Endometrium (tissue), 2 donors: Measurements from ENCODE around the gene SPATA13.

Experiments used
- FAIRE-seq: peaks from 2 replicates; lab custom pipeline; 2012; peaks lifted over from hg19 to GRCh38; lab: Jason Lieb, UNC
- donor health status: control.
- donor health status: control.

SPATA13 gene

GRCh38 chr13:24253520-24254145 lies 93.1 kb downstream of the SPATA13 start:
- no peak for FAIRE-seq

- FAIRE-seq = no peak
Measured at GRCh38 chr13:24254146-24254841, 93.8 kb downstream of the SPATA13 start.

GRCh38 chr13:24257497-24257896 lies 97.0 kb downstream of the SPATA13 start:
- FAIRE-seq = no peak

DNA sequence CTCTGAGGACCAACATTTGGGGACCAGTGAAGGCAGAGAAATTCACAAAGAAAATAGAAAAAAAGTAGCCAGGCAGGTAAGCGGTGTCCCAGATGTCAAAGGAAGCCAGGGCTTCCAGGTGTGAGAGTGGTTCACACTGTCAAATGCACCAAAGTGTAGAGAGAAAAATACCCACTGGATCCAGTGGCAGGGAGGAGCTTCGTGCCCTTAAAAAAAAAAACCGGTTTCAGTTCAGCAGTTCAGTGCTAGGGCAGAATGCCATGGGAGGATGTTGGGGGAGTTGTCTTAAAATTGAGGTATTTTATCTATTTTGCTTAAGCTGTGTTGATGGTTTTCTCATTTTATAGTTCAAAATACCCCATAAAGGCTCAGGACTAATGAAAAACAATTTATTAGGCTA lies 101.0 kb downstream of the SPATA13 start:
- peak; percentile 54 for FAIRE-seq

DNA sequence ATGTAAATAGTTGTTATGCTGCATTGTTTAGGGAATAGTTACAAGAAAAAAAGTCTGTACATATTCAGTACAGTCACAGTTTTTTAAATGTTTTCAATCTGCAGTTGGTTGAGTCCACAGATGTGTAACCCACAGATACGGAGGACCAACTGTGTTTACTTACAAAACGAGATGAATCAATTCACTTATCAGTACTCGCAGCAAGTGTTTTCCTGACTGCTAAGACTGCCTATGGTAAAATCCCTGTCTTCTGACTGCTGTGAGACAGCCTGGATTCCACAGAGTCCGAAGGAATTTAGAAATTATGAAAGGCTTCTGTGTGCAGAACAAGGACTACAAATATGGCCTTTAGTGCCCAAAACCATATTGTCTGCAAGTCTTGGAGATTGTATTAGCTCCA lies 103.1 kb downstream of the SPATA13 start:
- no peak for FAIRE-seq

DNA sequence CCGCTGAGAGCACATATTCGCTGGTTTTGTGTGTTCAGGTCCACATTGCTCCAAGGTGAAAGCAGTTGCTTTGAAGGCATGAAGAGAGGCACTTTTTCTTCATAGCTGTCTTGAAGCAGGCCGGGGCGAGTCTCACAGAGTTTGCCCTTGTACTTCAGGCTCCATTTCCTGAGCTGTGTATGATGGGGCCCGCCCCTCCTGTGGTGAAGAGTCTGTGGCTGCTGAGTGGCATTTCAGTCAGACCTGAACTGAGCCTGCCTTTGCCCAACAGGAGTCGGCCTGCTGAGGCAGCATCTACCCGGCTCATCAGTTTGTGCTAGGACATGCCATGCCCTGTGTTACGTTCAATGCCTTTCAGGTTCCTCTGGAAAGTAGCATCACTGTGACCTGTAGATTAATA lies 104.5 kb downstream of the SPATA13 start:
- no peak for FAIRE-seq

- no peak for FAIRE-seq
Measured at GRCh38 chr13:24265453-24265852, 104.9 kb downstream of the SPATA13 start.

- no peak for FAIRE-seq
Measured at GRCh38 chr13:24267274-24267673, 106.8 kb downstream of the SPATA13 start.

GRCh38 chr13:24267801-24268200 lies 107.3 kb downstream of the SPATA13 start:
- FAIRE-seq = no peak

DNA sequence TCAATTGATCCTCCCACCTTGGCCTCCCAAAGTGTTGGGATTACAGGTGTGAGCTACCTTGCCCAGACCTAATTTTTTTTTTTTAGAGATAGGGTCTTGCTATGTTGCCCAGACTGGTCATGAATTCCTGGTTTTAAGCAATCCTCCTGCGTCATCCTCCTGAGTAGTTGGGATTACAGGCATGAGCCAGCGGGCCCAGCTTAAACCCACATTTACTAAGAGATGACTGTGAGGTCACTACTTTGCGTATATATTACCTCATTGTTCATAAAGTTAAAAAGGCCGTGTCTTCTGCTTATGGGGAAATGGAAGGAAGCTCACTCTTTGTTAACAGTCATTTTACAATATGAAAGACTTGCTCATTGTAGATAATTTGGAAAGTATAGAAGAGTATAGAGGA lies 109.3 kb downstream of the SPATA13 start:
- no peak for FAIRE-seq

- no peak for FAIRE-seq
Measured at GRCh38 chr13:24270639-24271141, 110.2 kb downstream of the SPATA13 start.

- FAIRE-seq = no peak
Measured at GRCh38 chr13:24271231-24271600, 110.7 kb downstream of the SPATA13 start.

DNA sequence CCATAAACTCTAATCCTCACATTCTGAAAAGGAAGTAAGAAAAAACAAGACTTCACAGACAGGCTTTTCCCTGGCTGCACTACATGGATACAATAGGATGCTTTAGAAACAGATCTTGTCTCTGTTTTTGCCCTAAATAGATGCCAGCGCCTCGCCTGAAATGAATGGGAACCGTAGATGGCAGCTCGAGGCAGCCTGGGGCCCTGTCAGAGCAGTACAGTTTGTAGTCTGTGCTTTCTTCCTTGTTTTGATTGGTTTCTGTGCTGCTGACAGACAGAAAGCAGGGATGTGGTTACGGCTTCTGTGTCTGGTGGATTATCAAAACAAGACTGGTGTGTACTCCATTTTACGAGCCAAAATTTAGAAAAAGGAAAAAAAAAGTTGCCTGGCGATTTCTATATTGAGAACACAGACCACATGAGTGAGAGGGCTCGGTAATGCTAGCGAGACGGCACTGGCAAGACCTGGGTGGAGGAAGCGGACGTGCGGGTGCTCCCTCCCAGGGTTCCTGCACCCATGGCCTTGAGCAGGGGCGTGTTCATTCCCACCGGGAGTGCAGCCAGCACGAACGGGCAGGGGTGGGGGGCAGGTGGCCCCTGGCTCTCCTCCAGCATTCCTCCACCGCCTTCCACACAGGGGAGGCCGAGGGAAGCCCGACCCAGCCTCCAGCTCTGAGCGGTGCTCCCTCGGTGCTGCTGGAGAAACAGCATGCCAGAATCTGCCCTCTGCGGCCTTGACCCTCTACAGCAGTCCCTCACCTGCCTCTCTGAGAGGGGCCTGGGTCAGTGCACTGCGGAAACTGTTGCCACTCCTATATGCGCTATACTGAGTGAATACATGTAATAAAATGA lies 111.3 kb downstream of the SPATA13 start:
- FAIRE-seq = peak; percentile 77

DNA sequence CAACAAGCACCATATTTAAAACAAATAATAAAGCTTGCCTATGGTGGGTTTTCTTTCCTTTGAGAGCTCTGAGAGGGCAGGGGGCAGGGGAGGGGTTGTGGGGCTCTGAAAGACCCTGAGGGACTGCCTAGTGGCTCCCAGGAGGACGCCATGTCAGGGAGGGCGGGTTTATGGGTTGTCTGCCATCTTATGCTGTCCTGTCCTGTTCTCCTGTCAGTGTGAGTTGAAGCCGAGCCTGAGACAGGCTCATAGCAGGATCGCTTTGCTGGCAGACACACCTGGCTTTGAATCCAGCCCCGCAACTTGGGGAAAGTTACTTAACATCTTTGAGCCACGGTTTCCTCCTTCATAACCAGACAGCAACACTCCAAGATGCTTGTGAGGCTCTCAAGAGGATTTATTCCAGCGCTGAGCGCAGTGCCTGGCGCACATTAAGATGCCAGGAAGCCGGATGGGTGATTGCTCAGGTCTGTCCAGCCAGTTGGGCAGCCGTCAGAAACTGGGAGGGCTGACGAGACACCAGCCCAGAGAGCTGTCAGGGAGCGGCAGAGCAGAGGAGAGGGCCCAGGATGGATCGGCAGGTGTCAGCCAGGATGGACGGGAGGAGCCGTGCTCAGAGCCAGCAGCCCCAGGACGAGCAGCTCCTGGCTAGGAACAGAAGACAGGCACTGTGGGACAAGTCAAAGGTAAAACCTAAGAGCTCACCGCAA lies 112.1 kb downstream of the SPATA13 start:
- FAIRE-seq = no peak

DNA sequence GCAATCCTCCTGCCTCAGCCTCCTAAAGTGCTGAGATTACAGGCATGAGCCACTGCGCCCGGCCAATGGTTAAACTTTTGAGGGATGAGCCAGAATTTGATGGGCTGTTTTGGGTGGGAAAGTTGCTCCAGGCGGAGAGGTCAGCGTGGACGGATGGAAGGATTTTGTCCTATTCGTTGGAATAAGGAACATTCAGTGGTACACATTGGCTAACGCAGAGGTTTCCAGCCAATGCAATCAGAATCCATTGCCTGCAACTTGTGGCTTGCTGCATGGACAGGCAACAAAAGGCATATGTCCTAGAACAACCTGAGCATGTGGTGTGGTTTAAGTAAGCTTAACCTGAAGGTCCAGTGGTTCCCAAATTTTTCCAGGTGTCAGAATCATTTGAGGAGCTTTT lies 113.4 kb downstream of the SPATA13 start:
- FAIRE-seq = no peak

GRCh38 chr13:24274452-24275021 lies 114.0 kb downstream of the SPATA13 start:
- FAIRE-seq = no peak

GRCh38 chr13:24275041-24275440 lies 114.5 kb downstream of the SPATA13 start:
- FAIRE-seq = no peak

DNA sequence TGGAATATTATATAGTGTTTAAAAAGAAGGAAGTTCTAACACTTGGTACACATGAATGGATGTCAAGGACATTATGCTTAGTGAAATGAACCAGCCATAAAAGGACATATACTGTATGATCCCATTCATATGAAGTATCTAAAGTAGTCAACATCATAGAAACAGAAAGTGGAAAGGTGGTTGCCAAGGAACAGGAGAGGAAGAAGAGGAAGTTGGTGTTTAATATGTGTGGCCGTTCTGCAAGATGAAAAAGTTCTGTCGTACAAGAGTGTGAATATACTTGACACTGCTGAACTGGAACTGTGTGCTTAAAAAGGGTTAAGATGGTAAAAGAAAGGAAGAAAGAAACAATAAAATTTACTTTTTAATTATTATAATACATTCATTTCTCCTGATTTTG lies 115.8 kb downstream of the SPATA13 start:
- no peak for FAIRE-seq

- FAIRE-seq = no peak
Measured at GRCh38 chr13:24276861-24277260, 116.3 kb downstream of the SPATA13 start.

GRCh38 chr13:24277761-24278160 lies 117.2 kb downstream of the SPATA13 start:
- FAIRE-seq = no peak

- no peak for FAIRE-seq
Measured at GRCh38 chr13:24279327-24280110, 119.0 kb downstream of the SPATA13 start.
